Heart left ventricle (tissue), 16 donors: Measurements from ENCODE around the gene EGFL8. TPM values are rescaled to one million over a fixed set of nuclear protein-coding genes. Genes with fewer than 3 reads are reported as not detected.

Source experiments
- ATAC-seq, 4 donors: fragments of 200-7000 bp; cut with Tn5 transposase; one replicate each; pipeline ENCODE4 v1.9.1; 2020 to 2022; ENCODE audit warnings: moderate library complexity in 4 of 4, mild to moderate bottlenecking in 3 of 4, moderate number of reproducible peaks in 1 of 4
- DNase-seq, 5 donors: peaks; one replicate each; pipeline ENCODE4 v3.0.0-alpha.2; 2020
- H3K27ac ChIP-seq, 12 donors: fragments of 200-600 bp; sonication (generic) in 4 of 12; one replicate each; pipeline versions ENCODE4 v1.5.0 to v1.8.0; 2016 to 2022; ENCODE audit warnings: mild to moderate bottlenecking in 2 of 12
- H3K27me3 ChIP-seq, 9 donors: fragments of 200-600 bp; sonication (generic) in 2 of 9; one replicate each; pipeline versions ENCODE4 v1.5.1 to v1.8.0; 2016 to 2022; ENCODE audit warnings: mild to moderate bottlenecking in 3 of 9
- H3K36me3 ChIP-seq, 9 donors: fragments of 200-600 bp; sonication (generic) in 2 of 9; one replicate each; pipeline versions ENCODE4 v1.5.0 to v1.8.0; 2018 to 2022; ENCODE audit warnings: mild to moderate bottlenecking in 2 of 9
- H3K4me1 ChIP-seq, 12 donors: fragments of 200-600 bp; sonication (generic) in 4 of 12; one replicate each; pipeline versions ENCODE4 v1.5.0 to v1.8.0; 2016 to 2022; ENCODE audit warnings: mild to moderate bottlenecking in 3 of 12
- H3K4me3 ChIP-seq, 12 donors: fragments of 200-600 bp; sonication (generic) in 4 of 12; one replicate each; pipeline versions ENCODE4 v1.5.0 to v1.8.0; 2017 to 2022; ENCODE audit warnings: mild to moderate bottlenecking in 9 of 12, moderate library complexity in 4 of 12
- H3K9me3 ChIP-seq, 12 donors: fragments of 200-600 bp; sonication (generic) in 4 of 12; one replicate each; pipeline versions ENCODE4 v1.5.0 to v1.8.0; 2016 to 2022; ENCODE audit warnings: mild to moderate bottlenecking in 1 of 12
- CTCF ChIP-seq, 12 donors: fragments of 200-600 bp; sonication (generic) in 4 of 12; IDR thresholded peaks; one replicate each; pipeline versions ENCODE4 v1.5.0 to v1.8.0; 2018 to 2022; ENCODE audit warnings: antibody characterized with exemption in 12 of 12, mild to moderate bottlenecking in 5 of 12
- POLR2A ChIP-seq, 2 donors: fragments of 450-650 bp; IDR thresholded peaks; one replicate each; pipeline ENCODE4 v1.6.1; 2017; ENCODE audit warnings: antibody characterized with exemption in 2 of 2, mild to moderate bottlenecking in 2 of 2, moderate library complexity in 2 of 2
- WGBS, 4 donors: extraction: QIAGEN DNeasy Blood & Tissue Kit in 2 of 4; methylation state at CpG; one replicate each; pipeline versions ENCODE4 v1.1.5 to v1.1.7; 2013 to 2018; 5-methylcytosine and 5-hydroxymethylcytosine counted together
- intact Hi-C, 10 donors: fragments of 100-400 bp; cut with DNase I; formaldehyde crosslinking; loops; one replicate each; pipeline versions ENCODE4 v1.11.1 to v1.14.2; 2022
- polyA plus RNA-seq, 2 donors: library from polyadenylated mRNA; stranded (reverse); fragments of 200-250 nt; gene quantifications; one replicate each; pipeline ENCODE4 v1.2.3, GENCODE V29; 2013
- total RNA-seq, 9 donors: library from RNA; depleted of rRNA in 2 of 9; stranded (reverse); fragments of >200 nt in 2 of 9; fragmentation: NEBNext Ultra II Directional in 3 of 9; extraction: Animal tissue kit (Norgen Biotek cat#: 25700) in 3 of 9; gene quantifications; one replicate each; pipeline versions ENCODE4 v1.1.0 to v1.2.4, GENCODE V29; 2016 to 2023
- donor health status: ischemic (EF 13 %, LVEDD 7.1; RV severe dilation, severe dysfunction).
- donor health status: healthy with polysubstance abuse.
- donor health status: DM: no; HTN: yes; CAD: no.
- donor health status: DM: no; HTN: no; CAD: no.
- donor health status: ischemic (EF 25% LVEDD 6.9; RV normal size, moderate dysfunction).
- donor health status: ischemic (EF 25% LVEDD 5.7; RV mildly dilated, moderate dysfunction).
- donor health status: healthy.
- donor health status: DM: yes; HTN: yes; CAD: no.
- donor health status: ischemic (EF 35%, LVEDD 5.7; RV mildly dilated, moderate dysfunction).
- donor health status: nonischemic (EF 11% LVEDD 7.7; RV severe dilation, severe dysfunction).
- donor health status: DM: yes; HTN: yes; CAD: no.
- donor health status: PGD.
- donor health status: ischemic (EF 29% LVEDD 5.4; RV normal size, mild dysfunction).
- donor health status: nonischemic (EF 23%, LVEDD 6.1; RV moderate dilation, normal function).

EGFL8 gene
- total and polyA plus RNA-seq, 11 donors: 2.4 to 11.2 (median 6.1) TPM

- no peak for ATAC-seq
- peak overlapping the region in 9 of 12 donors; percentile 56 to 95 (median 89) for H3K27ac ChIP-seq
- peaks cover 11 to 38% (median 25%) of the 10 kb centered on the region in 12 donors for H3K4me1 ChIP-seq
- intact Hi-C loops: loop anchor here in 4 of 10 donors (1.0 to 5.0 kb wide), 6 partner anchors 25 to 843 kb away; partner anchors contain the start of genes PPT2 (in 2 of the 4), AGPAT1 (in 1 of the 4), GPSM3 (in 1 of the 4) and PBX2 (in 1 of the 4)
- TF ChIP-seq POLR2A (IDR thresholded peaks at IDR 0.05) (no peak), CTCF (IDR thresholded peaks at IDR 0.05) (no peak)
- peak in 1 of 5 donors; percentile 44 for DNase-seq
- no peaks in the 10 kb centered on the region for H3K27me3 ChIP-seq
- 86 to 90% (median 87%) methylated on average over 8 to 13 of the region's 13 CpGs for WGBS, 4 donors
- peaks cover 0 to 33% (median 29%) of the 10 kb centered on the region in 9 donors for H3K36me3 ChIP-seq
- no peaks in the 10 kb centered on the region for H3K9me3 ChIP-seq
- peak overlapping the region in 11 of 12 donors; percentile 48 to 100 (median 79) for H3K4me3 ChIP-seq
These were observed 35.6 kb upstream of the EGFL8 start for GRCh38 chr6:32128751-32129296.

- H3K9me3 ChIP-seq: no peaks in the 10 kb centered on the region
- H3K4me1 ChIP-seq: peaks cover 11 to 38% (median 25%) of the 10 kb centered on the region in 12 donors
- DNase-seq (peak in 1 of 5 donors; percentile 87), ATAC-seq (peak; percentile 9 to 60 (median 54))
- intact Hi-C loops: loop anchor here in 6 of 10 donors (1.0 to 5.0 kb wide), 8 partner anchors 23 to 843 kb away; partner anchors contain the start of genes AGPAT1 (in 3 of the 6), RNF5 (in 2 of the 6), GPSM3 (in 1 of the 6) and PBX2 (in 1 of the 6)
- H3K4me3 ChIP-seq: peak overlapping the region; percentile 48 to 100 (median 68)
- peaks cover 0 to 27% (median 22%) of the 10 kb centered on the region in 9 donors for H3K36me3 ChIP-seq
- TF ChIP-seq POLR2A (IDR thresholded peaks at IDR 0.05) (no peak), CTCF (IDR thresholded peaks at IDR 0.05) (no peak)
- H3K27ac ChIP-seq: peak overlapping the region; percentile 51 to 95 (median 88)
- 22 to 39% (median 35%) methylated on average over 16 to 22 of the region's 22 CpGs for WGBS, 4 donors
- no peaks in the 10 kb centered on the region for H3K27me3 ChIP-seq
These were observed 34.9 kb upstream of the EGFL8 start for GRCh38 chr6:32129297-32130088.

GRCh38 chr6:32131439-32131948, 32.9 kb upstream of the EGFL8 start:
- intact Hi-C loops: loop anchor here in 3 of 10 donors (1.0 to 5.0 kb wide), 3 partner anchors 21 to 46 kb away; partner anchors contain the start of genes AGPAT1 (in 1 of the 3) and RNF5 (in 1 of the 3)
- no peak for DNase-seq

More at GRCh38 chr6:32131439-32131948, 32.9 kb upstream of the EGFL8 start:
- ATAC-seq: no peak
- no peak overlapping the region for H3K27ac ChIP-seq
- no peak overlapping the region for H3K4me3 ChIP-seq
- TF ChIP-seq CTCF (IDR thresholded peaks at IDR 0.05) (no peak), POLR2A (IDR thresholded peaks at IDR 0.05) (no peak)
- 84 to 88% (median 87%) methylated on average over 14 of the region's 14 CpGs for WGBS, 4 donors
- peaks cover 11 to 32% (median 23%) of the 10 kb centered on the region in 12 donors for H3K4me1 ChIP-seq
- no peaks in the 10 kb centered on the region for H3K9me3 ChIP-seq
- no peaks in the 10 kb centered on the region for H3K27me3 ChIP-seq
- peaks cover 0 to 7% (median 2%) of the 10 kb centered on the region in 9 donors for H3K36me3 ChIP-seq
